Endothelial cell of umbilical vein (primary cell): ENCODE results near the gene TRAIP.

Source experiments
- CTCF ChIP-seq, 2 donors: IDR thresholded peaks; 1 replicate in 1 of 2; 2 replicates in 1 of 2; pipeline ENCODE4 v1.5.1; 2011; ENCODE audit warnings: low read length in 2 of 2, mild to moderate bottlenecking in 2 of 2, moderate library complexity in 2 of 2, control low read depth in 1 of 2, inconsistent platforms in 1 of 2, low read depth in 1 of 2; ENCODE audit not compliant: insufficient read depth in 1 of 2; ENCODE audit errors: extremely low read depth in 1 of 2
- EZH2 ChIP-seq: IDR thresholded peaks from 2 replicates; pipeline ENCODE4 v1.6.1; 2012; ENCODE audit warnings: borderline replicate concordance, low read depth, mild to moderate bottlenecking, moderate library complexity, low read length, inconsistent platforms; ENCODE audit not compliant: severe bottlenecking
- POLR2A ChIP-seq: IDR thresholded peaks from 2 replicates; pipeline ENCODE4 v1.6.1; 2012; ENCODE audit warnings: low read depth, mild to moderate bottlenecking, control low read depth, low read length

GRCh38 chr3:49805897-49806701 is 50.3 kb downstream of the TRAIP start:
- TF ChIP-seq POLR2A (peak; percentile 67), CTCF (IDR thresholded peaks at IDR 0.05; ENCODE audit: extremely low read depth in 1 of 2, insufficient read depth in 1 of 2, low read depth in 1 of 2, low read length in 2 of 2) (no peak), EZH2 (no peak)
